GM12878 (cell line): ENCODE data around the gene GRIA4. TPM values are rescaled to one million over a fixed set of nuclear protein-coding genes. Genes with fewer than 3 reads are reported as not detected.

Experiments
- ATAC-seq: fragments of 200-7000 bp; cut with Tn5 transposase; 3 replicates; pipeline ENCODE4 v1.9.1; 2020; ENCODE audit warnings: mild to moderate bottlenecking, moderate library complexity
- BruUV-seq: library from RNA; stranded (reverse); fragments of 400-500 nt; replicated peaks from 2 replicates; lab custom pipeline; 2021; lab: Mats Ljungman, UMichigan
- CTCF ChIA-PET: fragments of 300-600 bp; sonication (Branson Sonifier 250); formaldehyde crosslinking; extraction: SDS; loops from one replicate; lab custom pipeline; 2021; ENCODE audit warnings: inconsistent platforms; lab: Yijun Ruan, JAX
- POLR2A ChIA-PET: fragments of 350-600 bp; formaldehyde crosslinking; extraction: SDS; loops from one replicate; lab custom pipeline; 2021; ENCODE audit warnings: inconsistent platforms; lab: Charles Lee
- RAD21 ChIA-PET: fragments of 300-600 bp; sonication (Branson Sonifier 250); formaldehyde crosslinking; loops from one replicate; lab custom pipeline; 2023; ENCODE audit warnings: antibody characterized with exemption; ENCODE audit not compliant: unreplicated experiment; lab: Charles Lee
- SMC1A ChIA-PET: fragments of 300-600 bp; sonication (Branson Sonifier 250); formaldehyde crosslinking; loops from one replicate; lab custom pipeline; 2023; ENCODE audit not compliant: unreplicated experiment, uncharacterized antibody; lab: Charles Lee
- DNase-seq: peaks from one replicate; pipeline ENCODE4 v3.0.0-alpha.2; 2011; ENCODE audit warnings: low read depth, low spot score
- FAIRE-seq: peaks from 3 replicates; lab custom pipeline; 2011; peaks lifted over from hg19 to GRCh38; lab: Jason Lieb, UNC
- H2AFZ ChIP-seq: 2 replicates; pipeline ENCODE4 v1.6.0; 2011; ENCODE audit warnings: low read depth, low read length, control low read depth; ENCODE audit not compliant: control insufficient read depth
- H3K27ac ChIP-seq: 2 replicates; pipeline ENCODE4 v1.5.1; 2011; ENCODE audit warnings: control low read depth; ENCODE audit not compliant: control insufficient read depth, insufficient read depth
- H3K27me3 ChIP-seq, 2 experiments: replicated peaks in 1 of 2; 2 replicates each; pipeline versions ENCODE4 v1.6.0 to v1.6.1; 2011; ENCODE audit warnings: low read length in 1 of 2; ENCODE audit not compliant: control insufficient read depth in 2 of 2, insufficient read depth in 2 of 2
- H3K36me3 ChIP-seq, 2 experiments: 2 replicates each; pipeline ENCODE4 v1.5.1; 2011; ENCODE audit warnings: low read length in 1 of 2; ENCODE audit not compliant: control insufficient read depth in 2 of 2, insufficient read depth in 2 of 2
- H3K4me1 ChIP-seq: 2 replicates; pipeline ENCODE4 v1.6.1; 2011; ENCODE audit warnings: mild to moderate bottlenecking, low read length, moderate library complexity, mixed read lengths; ENCODE audit not compliant: control insufficient read depth, insufficient read depth
- H3K4me2 ChIP-seq: 2 replicates; pipeline ENCODE4 v1.6.0; 2011; ENCODE audit warnings: control low read depth; ENCODE audit not compliant: control insufficient read depth, insufficient read depth
- H3K4me3 ChIP-seq: fragments of 200-600 bp; sonication (generic); 2 replicates; pipeline ENCODE4 v1.5.1; 2016
- H3K79me2 ChIP-seq: 2 replicates; pipeline ENCODE4 v1.6.0; 2011; ENCODE audit warnings: low read length; ENCODE audit not compliant: control insufficient read depth, insufficient read depth
- H3K9ac ChIP-seq: 2 replicates; pipeline ENCODE4 v1.8.0; 2011; ENCODE audit warnings: low read length, control low read depth, mixed read lengths; ENCODE audit not compliant: control insufficient read depth, insufficient read depth
- H3K9me3 ChIP-seq: replicated peaks from 3 replicates; pipeline ENCODE4 v1.5.1; 2011; ENCODE audit warnings: mild to moderate bottlenecking, low read length; ENCODE audit not compliant: control insufficient read depth, insufficient read depth
- H4K20me1 ChIP-seq: 2 replicates; pipeline ENCODE4 v1.6.0; 2011; ENCODE audit not compliant: control insufficient read depth, insufficient read depth
- BCLAF1 ChIP-seq: fragments of 450-650 bp; IDR thresholded peaks from 2 replicates; pipeline ENCODE4 v1.6.1; 2017; ENCODE audit warnings: antibody characterized with exemption, mild to moderate bottlenecking, moderate library complexity
- CBFB ChIP-seq: IDR thresholded peaks from 2 replicates; pipeline ENCODE4 v1.6.1; 2016; ENCODE audit warnings: antibody characterized with exemption, low read depth
- E2F4 ChIP-seq: IDR thresholded peaks from 2 replicates; pipeline ENCODE4 v1.6.1; 2012; ENCODE audit warnings: low read depth, low read length, improper control_type of control experiment
- E2F8 ChIP-seq: fragments of 450-650 bp; IDR thresholded peaks from 2 replicates; pipeline ENCODE4 v1.6.1; 2018; ENCODE audit warnings: mild to moderate bottlenecking, low read depth, moderate library complexity; ENCODE audit not compliant: partially characterized antibody
- KDM1A ChIP-seq: fragments of 200-600 bp; sonication (generic); IDR thresholded peaks from 2 replicates; pipeline ENCODE4 v1.6.1; 2016; ENCODE audit warnings: borderline replicate concordance
- MEF2B ChIP-seq: fragments of 450-650 bp; IDR thresholded peaks from 2 replicates; pipeline ENCODE4 v1.6.1; 2018; ENCODE audit warnings: mild to moderate bottlenecking, moderate library complexity; ENCODE audit not compliant: partially characterized antibody, poor library complexity, severe bottlenecking
- MLLT1 ChIP-seq: fragments of 450-650 bp; IDR thresholded peaks from 2 replicates; pipeline ENCODE4 v1.6.1; 2016; ENCODE audit warnings: mild to moderate bottlenecking
- NBN ChIP-seq: fragments of 450-650 bp; IDR thresholded peaks from 2 replicates; pipeline ENCODE4 v1.6.1; 2016
- RELA ChIP-seq: fragments of 450-650 bp; IDR thresholded peaks from 2 replicates; pipeline ENCODE4 v1.8.0; 2014; ENCODE audit warnings: borderline replicate concordance; ENCODE audit not compliant: partially characterized antibody
- SIX5 ChIP-seq: IDR thresholded peaks from 2 replicates; pipeline ENCODE4 v1.6.1; 2011; ENCODE audit warnings: mild to moderate bottlenecking, low read depth, low read length, moderate library complexity; ENCODE audit not compliant: severe bottlenecking
- TAF1 ChIP-seq: IDR thresholded peaks from 2 replicates; pipeline ENCODE4 v1.6.1; 2011; ENCODE audit warnings: mild to moderate bottlenecking, low read depth, low read length, borderline replicate concordance
- TBL1XR1 ChIP-seq: IDR thresholded peaks from 2 replicates; pipeline ENCODE4 v1.6.1; 2012; ENCODE audit warnings: low read depth, low read length, improper control_type of control experiment
- WRNIP1 ChIP-seq: IDR thresholded peaks from 2 replicates; pipeline ENCODE4 v1.6.1; 2011; ENCODE audit warnings: low read depth, low read length, improper control_type of control experiment, borderline replicate concordance
- ZBTB33 ChIP-seq: fragments of 450-650 bp; IDR thresholded peaks from 2 replicates; pipeline ENCODE4 v1.6.1; 2017; ENCODE audit warnings: mild to moderate bottlenecking
- ZZZ3 ChIP-seq: IDR thresholded peaks from 2 replicates; pipeline ENCODE4 v1.6.1; 2011; ENCODE audit warnings: low read depth; ENCODE audit not compliant: control insufficient read depth, insufficient read length
- WGBS: methylation state at CpG from one replicate; pipeline ENCODE4 v1.1.6; 2016; ENCODE audit warnings: low lambda C conversion rate; ENCODE audit not compliant: insufficient replicate concordance, insufficient coverage; ENCODE audit errors: missing lambda C conversion rate; 5-methylcytosine and 5-hydroxymethylcytosine counted together
- in situ Hi-C: fragments of 300-500 bp; cut with MboI; formaldehyde crosslinking; loops from 9 replicates; pipeline ENCODE4 v1.14.3; 2018; ENCODE audit warnings: mixed read lengths
- intact Hi-C: fragments of 100-400 bp; cut with micrococcal nuclease; formaldehyde crosslinking; loops from one replicate; pipeline ENCODE4 v1.14.2; 2022; ENCODE audit not compliant: unreplicated experiment
- polyA plus RNA-seq, 11 experiments: library from polyadenylated mRNA; depleted of rRNA in 4 of 11; unstranded in 6 of 11; stranded (reverse) in 5 of 11; fragments of >200 nt; fragmentation: Nextera tagmentation in 4 of 11; fragmentation: Illumina TruSeq in 1 of 11; extraction: Ambion mirVana in 4 of 11; extraction: Trizol in 1 of 11; gene quantifications; 1 replicate in 1 of 11; 2 replicates in 10 of 11; pipeline versions ENCODE4 v1.2.1 to v1.2.3, GENCODE V29; 2011 to 2016; ENCODE audit warnings: inconsistent platforms in 2 of 11, missing spikeins in 2 of 11, low read depth in 1 of 11
- total RNA-seq, 4 experiments: library from RNA; depleted of rRNA in 3 of 4; stranded (reverse); fragments of >200 nt in 3 of 4; fragmentation: Illumina TruSeq in 1 of 4; extraction: Trizol in 1 of 4; gene quantifications; 2 replicates each; pipeline versions ENCODE4 v1.2.1 to v1.2.3, GENCODE V29; 2013 to 2021

Gene GRIA4
- total and polyA plus RNA-seq, 10 of the 15 experiments (the other 5 are each of a cell fraction or from before 2014, with no cell fraction given), result 0.04 TPM; not detected in 9

- no peak overlapping the region for H3K4me2 ChIP-seq
- H3K9ac ChIP-seq, result no peak overlapping the region
- no peak for FAIRE-seq
- no TSS peak for BruUV-seq
- no peak overlapping the region for H2AFZ ChIP-seq
- no peaks in the 10 kb centered on the region for H3K4me1 ChIP-seq
- no peaks in the 10 kb centered on the region for H4K20me1 ChIP-seq
- no peaks in the 10 kb centered on the region for H3K36me3 ChIP-seq
- 0% methylated on average over 1 of the region's 1 CpG for WGBS
- no peaks in the 10 kb centered on the region for H3K79me2 ChIP-seq
- H3K27ac ChIP-seq, result no peak overlapping the region
- H3K9me3 ChIP-seq, result no peaks in the 10 kb centered on the region
- ATAC-seq, result no peak
- ChIA-PET POLR2A (no interaction called here), RAD21 (no interaction called here)
- intact Hi-C loops, result no loop called here
- DNase-seq, result no peak
- no peak for TF ChIP-seq ZZZ3
- no peak for TF ChIP-seq KDM1A
- no peak for TF ChIP-seq RELA
- no peak for TF ChIP-seq WRNIP1
- TF ChIP-seq CBFB, result no peak
- no peak for TF ChIP-seq MLLT1
- TF ChIP-seq MEF2B, result no peak
- TF ChIP-seq SIX5, result no peak
- TF ChIP-seq TAF1, result no peak
- no peak for TF ChIP-seq BCLAF1
- no peak for TF ChIP-seq NBN
- TF ChIP-seq ZBTB33, result no peak
- TF ChIP-seq E2F8, result no peak
- no peak for TF ChIP-seq E2F4
- no peak for TF ChIP-seq TBL1XR1
- TF ChIP-seq, all 136 proteins: peak for 0
- in situ Hi-C loops, result no loop called here
- CTCF ChIA-PET, result no interaction called here
- Histone ChIP-seq H3K4me3 (no peak overlapping the region), H3K27me3 (no peaks in the 10 kb centered on the region)
- SMC1A ChIA-PET, result interaction anchor here (0.6 kb wide), 1 partner anchor 107 kb away, joined by 3 read pairs; no protein-coding TSS in a partner anchor
Observed at GRCh38 chr11:105781807-105782206, 171.9 kb downstream of the GRIA4 start.
